KOPT-K1 (cell line): Measurements from ENCODE around the gene PAM.
"Not testable (repeated sequence)": the region's sequence is repeated elsewhere in the genome, so short reads cannot be mapped to it uniquely, and the experiment has no call there.

Source experiments
- H3K27ac ChIP-seq: fragments of 200-600 bp; sonication (generic); 2 replicates; pipeline ENCODE4 v1.5.1; 2016; ENCODE audit warnings: antibody characterized with exemption, mild to moderate bottlenecking, low read depth, low read length; ENCODE audit not compliant: poor library complexity, severe bottlenecking
- H3K36me3 ChIP-seq: fragments of 200-600 bp; sonication (generic); 2 replicates; pipeline ENCODE4 v1.5.1; 2017; ENCODE audit warnings: antibody characterized with exemption, mild to moderate bottlenecking, low read length, moderate library complexity; ENCODE audit not compliant: insufficient read depth
- H3K9me3 ChIP-seq: fragments of 200-600 bp; sonication (generic); 2 replicates; pipeline ENCODE4 v1.5.1; 2017; ENCODE audit warnings: antibody characterized with exemption, low read length, mild to moderate bottlenecking; ENCODE audit not compliant: insufficient read depth, poor library complexity, severe bottlenecking

Gene PAM

DNA sequence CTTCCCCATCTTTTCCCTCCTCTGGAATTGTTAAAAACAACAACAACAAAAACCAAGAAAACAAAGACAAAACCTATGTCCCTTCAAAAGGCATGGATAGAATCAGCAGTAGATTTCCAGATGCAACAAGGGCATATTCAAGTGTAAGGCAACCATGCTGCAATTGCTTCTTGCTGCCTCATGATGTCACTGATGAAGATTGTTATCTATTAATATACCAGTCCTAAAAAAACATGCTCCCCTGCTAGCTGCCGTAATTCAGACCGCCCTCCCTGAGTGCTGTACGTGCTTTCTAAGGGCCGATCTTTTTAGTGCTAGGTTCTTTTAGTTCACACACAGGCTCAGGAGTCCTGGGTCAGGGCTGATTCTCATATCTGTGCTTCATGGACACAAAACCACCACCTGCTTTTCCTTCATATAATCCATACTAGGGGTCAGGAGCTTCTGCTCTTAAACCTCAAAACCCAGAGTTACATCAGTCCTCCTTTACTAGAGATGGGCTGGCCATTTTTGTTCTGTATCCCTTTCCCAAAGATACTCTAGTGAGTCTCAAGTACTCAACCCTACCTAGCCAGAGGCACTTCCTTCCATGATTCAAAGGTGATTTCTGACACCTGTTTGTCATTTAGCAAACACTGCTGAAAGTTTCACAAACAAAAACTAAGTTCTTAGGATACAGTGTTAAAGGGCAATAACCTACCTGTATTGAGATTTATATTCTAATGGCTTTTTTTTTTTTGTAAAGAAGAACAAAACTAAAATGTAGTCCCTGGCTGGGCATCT is 282.8 kb downstream of the PAM start:
- Histone ChIP-seq H3K9me3 (peaks cover 12% of the 10 kb centered on the region), H3K36me3 (no peaks in the 10 kb centered on the region), H3K27ac (no peak overlapping the region)

DNA sequence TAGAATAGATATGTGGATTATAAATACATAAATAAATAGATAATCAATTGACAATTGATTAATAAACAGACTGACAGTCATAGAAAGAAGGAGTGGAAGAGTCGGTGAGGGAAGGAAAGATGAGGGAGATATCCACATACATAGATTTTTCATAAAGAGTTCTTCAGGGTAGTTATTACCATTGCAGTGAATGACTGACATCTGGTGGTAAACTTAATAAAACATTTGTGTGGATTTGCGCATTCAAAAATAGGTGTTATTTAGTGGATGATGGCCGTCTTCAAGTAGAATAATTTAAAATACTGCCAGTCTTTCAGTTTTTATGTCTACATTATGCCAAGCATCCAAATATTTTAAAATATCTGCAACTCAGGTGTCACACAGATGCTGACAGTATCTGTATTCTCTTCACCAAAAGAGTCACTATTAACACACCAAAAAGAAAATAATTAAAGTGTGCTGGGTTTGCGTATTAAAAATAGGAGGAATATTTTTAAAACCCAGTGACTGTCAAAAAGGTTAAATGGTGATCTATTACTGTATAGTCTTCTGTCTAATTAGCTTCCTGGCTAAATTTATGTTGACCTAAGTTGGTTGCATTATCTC is 286.1 kb downstream of the PAM start:
- Histone ChIP-seq H3K27ac (no peak overlapping the region), H3K36me3 (no peaks in the 10 kb centered on the region), H3K9me3 (no peaks in the 10 kb centered on the region)

DNA sequence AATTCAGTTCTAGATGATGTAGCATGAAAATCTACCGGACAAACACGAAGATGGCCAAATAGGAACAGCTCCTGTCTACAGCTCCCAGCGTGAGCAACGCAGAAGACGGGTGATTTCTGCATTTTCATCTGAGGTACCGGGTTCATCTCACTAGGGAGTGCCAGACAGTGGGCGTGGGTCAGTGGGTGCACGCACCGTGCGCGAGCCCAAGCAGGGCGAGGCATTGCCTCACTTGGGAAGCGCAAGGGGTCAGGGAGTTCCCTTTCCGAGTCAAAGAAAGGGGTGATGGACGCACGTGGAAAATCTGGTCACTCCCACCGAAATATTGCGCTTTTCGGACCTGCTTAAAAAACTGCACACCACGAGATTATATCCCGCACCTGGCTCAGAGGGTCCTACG is 291.6 kb downstream of the PAM start:
- H3K9me3 ChIP-seq, H3K36me3 ChIP-seq, H3K27ac ChIP-seq: not testable (repeated sequence)

DNA sequence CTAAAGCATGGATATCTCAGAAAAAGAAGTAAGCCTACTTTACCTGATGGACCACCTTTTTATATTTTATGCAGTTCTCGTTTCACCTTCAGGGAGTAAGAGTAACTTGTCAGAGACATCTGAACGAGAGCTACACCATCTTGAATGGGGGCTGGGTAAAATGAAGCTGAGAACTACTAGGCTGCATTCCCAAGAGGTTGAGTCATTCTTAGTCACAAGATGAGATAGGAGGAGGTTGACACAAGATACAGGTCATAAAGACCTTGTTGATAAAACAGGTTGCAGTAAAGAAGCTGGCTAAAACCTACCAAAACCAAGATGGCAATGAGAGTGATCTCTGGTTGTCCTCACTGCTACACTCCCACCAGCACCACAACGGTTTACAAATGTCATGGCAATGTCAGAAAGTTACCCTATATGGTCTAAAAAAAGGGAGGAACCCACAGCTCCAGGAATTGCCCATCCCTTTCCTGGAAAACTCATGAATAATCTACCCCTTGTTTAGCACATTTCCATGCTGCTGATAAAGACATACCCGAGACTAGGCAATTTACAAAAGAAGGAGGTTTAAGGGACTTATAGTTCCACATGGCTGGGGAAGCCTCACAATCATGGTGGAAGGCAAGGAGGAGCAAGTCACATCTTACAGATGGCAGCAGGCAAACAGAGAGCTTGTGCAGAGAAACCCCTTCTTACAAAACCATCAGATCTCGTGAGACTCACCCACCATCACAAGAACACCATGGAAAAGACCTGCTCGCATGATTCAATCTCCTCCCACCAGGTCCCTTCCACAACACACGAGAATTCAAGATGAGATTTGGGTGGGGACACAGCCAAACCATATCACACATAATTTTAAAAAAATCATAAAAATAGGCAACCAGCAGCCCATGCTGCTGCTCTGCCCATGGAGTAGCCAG is 302.4 kb downstream of the PAM start:
- no peak overlapping the region for H3K27ac ChIP-seq
- no peaks in the 10 kb centered on the region for H3K9me3 ChIP-seq
- H3K36me3 ChIP-seq, result no peaks in the 10 kb centered on the region

DNA sequence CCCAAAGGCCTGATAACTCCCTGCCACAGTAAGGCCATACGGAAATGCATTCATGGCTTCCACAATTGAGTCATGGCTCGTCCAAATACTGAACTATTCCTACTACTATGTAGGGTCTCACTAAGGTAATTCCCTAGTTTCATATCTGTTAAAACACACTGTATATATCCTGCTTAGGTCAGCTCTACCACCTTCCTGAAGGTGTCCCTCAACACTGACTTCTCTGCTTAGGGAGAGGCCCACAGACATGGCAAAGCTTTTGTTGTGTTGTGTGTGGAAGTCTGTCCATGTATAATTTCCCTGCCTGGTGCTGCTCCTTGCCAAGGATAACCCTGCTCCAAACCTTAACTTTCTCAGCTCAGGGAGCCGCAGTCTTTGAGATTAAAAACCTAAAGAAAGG is 304.4 kb downstream of the PAM start:
- no peaks in the 10 kb centered on the region for H3K9me3 ChIP-seq
- no peak overlapping the region for H3K27ac ChIP-seq
- H3K36me3 ChIP-seq, result no peaks in the 10 kb centered on the region

DNA sequence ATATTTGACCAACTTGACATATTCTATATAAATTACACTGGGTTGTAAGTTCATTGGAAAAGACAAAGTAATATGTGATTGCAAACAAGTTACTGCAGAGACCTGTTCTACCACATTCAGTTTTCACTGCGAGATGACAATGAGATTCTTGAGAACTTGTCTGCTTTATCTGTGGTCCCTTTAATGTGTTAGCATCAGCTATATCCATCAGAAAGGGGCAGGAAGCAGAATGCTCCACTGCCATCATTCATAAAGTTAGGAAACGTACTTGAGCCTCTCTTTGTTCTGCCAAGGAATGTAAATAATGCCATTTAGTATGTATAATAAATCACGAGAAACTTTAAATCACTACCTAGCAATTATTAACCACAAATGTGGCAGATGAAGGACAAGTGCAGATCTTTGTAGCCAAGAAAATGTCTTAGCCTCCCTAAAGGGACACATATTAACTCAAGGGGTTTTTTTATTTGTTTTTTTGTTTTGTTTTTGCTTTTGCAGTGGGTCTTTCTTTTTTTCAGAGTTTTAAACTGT is 305.4 kb downstream of the PAM start:
- H3K36me3 ChIP-seq, result no peaks in the 10 kb centered on the region
- H3K27ac ChIP-seq, result no peak overlapping the region
- no peaks in the 10 kb centered on the region for H3K9me3 ChIP-seq

DNA sequence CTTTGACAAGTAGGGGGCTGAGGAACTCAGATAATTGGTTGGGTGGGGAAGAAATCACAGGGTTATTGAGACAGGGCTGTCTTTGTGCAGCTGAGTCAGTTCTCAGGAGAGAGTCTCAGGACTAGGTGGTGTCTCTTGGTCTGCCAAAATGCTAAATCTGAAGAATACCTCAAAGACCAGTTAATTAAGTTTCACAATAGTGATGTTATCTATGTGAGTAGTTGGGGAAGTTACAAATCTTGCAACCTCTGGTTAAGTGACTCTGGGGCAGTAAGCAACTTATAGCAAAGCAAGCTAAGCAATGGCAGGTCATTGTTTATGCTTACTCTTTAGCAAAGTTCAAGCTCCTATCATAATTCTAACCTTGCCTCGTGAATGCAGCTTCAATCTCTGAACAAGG is 311.2 kb downstream of the PAM start:
- Histone ChIP-seq H3K36me3 (no peaks in the 10 kb centered on the region), H3K9me3 (no peaks in the 10 kb centered on the region), H3K27ac (no peak overlapping the region)

DNA sequence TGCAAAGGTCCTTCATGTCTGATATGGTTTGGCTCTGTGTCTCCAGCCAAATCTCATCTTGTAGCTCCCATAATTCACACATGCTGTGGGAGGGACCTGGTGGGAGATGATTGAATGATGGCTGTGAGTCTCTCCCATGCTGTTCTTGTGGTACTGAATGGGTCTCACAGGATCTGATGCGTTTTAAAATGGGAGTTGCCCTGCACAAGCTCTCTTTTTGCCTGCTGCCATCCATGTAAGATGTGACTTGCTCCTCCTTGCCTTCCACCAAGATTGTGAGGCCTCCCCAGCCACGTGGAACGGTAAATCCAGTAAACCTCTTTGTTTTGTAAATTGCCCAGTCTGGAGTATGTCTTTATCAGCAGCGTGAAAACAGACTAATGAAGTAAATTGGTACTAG is 318.4 kb downstream of the PAM start:
- H3K9me3 ChIP-seq, result peaks cover 37% of the 10 kb centered on the region
- H3K36me3 ChIP-seq, H3K27ac ChIP-seq: not testable (repeated sequence)

DNA sequence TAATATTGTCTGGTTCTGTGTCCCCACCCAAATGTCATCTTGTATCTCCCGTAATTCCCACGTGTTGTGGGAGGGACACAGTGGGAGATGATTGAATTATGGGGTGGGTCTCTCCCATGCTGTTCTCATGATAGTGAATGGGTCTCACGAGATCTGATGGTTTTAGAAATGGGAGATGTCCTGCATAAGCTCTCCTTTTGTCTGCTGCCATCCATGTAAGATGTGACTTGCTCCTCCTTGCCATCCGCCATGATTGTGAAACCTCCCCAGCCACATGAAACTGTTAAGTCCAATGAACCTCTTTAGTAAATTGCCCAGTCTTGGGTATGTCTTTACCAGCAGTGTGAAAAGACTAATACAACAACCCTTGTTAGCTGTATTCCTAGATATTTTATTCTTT is 320.3 kb downstream of the PAM start:
- Histone ChIP-seq H3K36me3 (no peaks in the 10 kb centered on the region), H3K27ac (no peak overlapping the region), H3K9me3 (peaks cover 53% of the 10 kb centered on the region)
